ENCODE measurements around the gene CASP1. TPM values are rescaled to one million over a fixed set of nuclear protein-coding genes. Genes with fewer than 3 reads are reported as not detected.
"Not testable (repeated sequence)": the region's sequence is repeated elsewhere in the genome, so short reads cannot be mapped to it uniquely, and the experiment has no call there.

Gene CASP1
- total RNA-seq, 2 experiments from 2014 or later: 28.5 to 37.1 TPM

- DNase-seq: no peak
- peaks cover 20% of the 10 kb centered on the region for H3K36me3 Mint-ChIP-seq
- peaks cover 45% of the 10 kb centered on the region for H3K4me1 Mint-ChIP-seq (ENCODE audit: low read depth)
- no peaks in the 10 kb centered on the region for H3K27me3 Mint-ChIP-seq
- no peak overlapping the region for H3K27ac Mint-ChIP-seq
- peaks cover 11% of the 10 kb centered on the region for H3K9me3 Mint-ChIP-seq
- no peak overlapping the region for H3K4me3 Mint-ChIP-seq
- ChIA-PET POLR2A (no interaction called here), CTCF (no interaction called here)
- intact Hi-C loops (cut with micrococcal nuclease): no loop called here
Measured at GRCh38 chr11:105040703-105041102, 5.8 kb upstream of the CASP1 start.

GRCh38 chr11:105034388-105034787 is 556 bp downstream of the CASP1 start:
- Mint-ChIP-seq H3K36me3 (peaks cover 27% of the 10 kb centered on the region), H3K4me1 (ENCODE audit: low read depth) (peaks cover 45% of the 10 kb centered on the region), H3K4me3 (peak overlapping the region; percentile 88), H3K9me3 (peaks cover 11% of the 10 kb centered on the region), H3K27ac (peak overlapping the region; percentile 94)
- POLR2A ChIA-PET, H3K27me3 Mint-ChIP-seq, DNase-seq: not testable (repeated sequence)
- intact Hi-C loops (cut with micrococcal nuclease): loop anchor here (2.0 to 10.0 kb wide), 2 partner anchors 66 to 260 kb away; no protein-coding TSS in a partner anchor
- CTCF ChIA-PET: interaction anchor here (1.1 kb wide), 1 partner anchor 87 kb away, joined by 3 read pairs; no protein-coding TSS in a partner anchor

GRCh38 chr11:105033781-105034180 is 1.2 kb downstream of the CASP1 start:
- CTCF ChIA-PET: interaction anchor here (1.1 kb wide), 1 partner anchor 87 kb away, joined by 3 read pairs; no protein-coding TSS in a partner anchor

GRCh38 chr11:105033343-105033742 is 1.6 kb downstream of the CASP1 start:
- H3K36me3 Mint-ChIP-seq: peaks cover 30% of the 10 kb centered on the region
- no peak for DNase-seq
- peaks cover 53% of the 10 kb centered on the region for H3K4me1 Mint-ChIP-seq (ENCODE audit: low read depth)
- POLR2A ChIA-PET: no interaction called here
- intact Hi-C loops (cut with micrococcal nuclease): loop anchor here (1.0 to 10.0 kb wide), 3 partner anchors 12 to 261 kb away; partner anchors contain the start of genes CARD16 and CASP4
- CTCF ChIA-PET: interaction anchor here (1.1 kb wide), 1 partner anchor 86 kb away, joined by 3 read pairs; no protein-coding TSS in a partner anchor
- peak overlapping the region; percentile 94 for H3K27ac Mint-ChIP-seq
- peaks cover 9% of the 10 kb centered on the region for H3K9me3 Mint-ChIP-seq
- no peaks in the 10 kb centered on the region for H3K27me3 Mint-ChIP-seq
- peak overlapping the region; percentile 88 for H3K4me3 Mint-ChIP-seq

More at GRCh38 chr11:105033781-105034180, 1.2 kb downstream of the CASP1 start:
- POLR2A ChIA-PET: no interaction called here
- peak overlapping the region; percentile 94 for H3K27ac Mint-ChIP-seq
- DNase-seq: no peak
- H3K27me3 Mint-ChIP-seq: no peaks in the 10 kb centered on the region
- peaks cover 11% of the 10 kb centered on the region for H3K9me3 Mint-ChIP-seq
- peaks cover 30% of the 10 kb centered on the region for H3K36me3 Mint-ChIP-seq
- intact Hi-C loops (cut with micrococcal nuclease): loop anchor here (1.0 to 10.0 kb wide), 4 partner anchors 12 to 261 kb away; partner anchors contain the start of genes CARD16 and CASP4
- H3K4me3 Mint-ChIP-seq: peak overlapping the region; percentile 88
- peaks cover 51% of the 10 kb centered on the region for H3K4me1 Mint-ChIP-seq (ENCODE audit: low read depth)

- H3K4me1 Mint-ChIP-seq (ENCODE audit: low read depth): peaks cover 58% of the 10 kb centered on the region
- H3K36me3 Mint-ChIP-seq: peaks cover 30% of the 10 kb centered on the region
- H3K9me3 Mint-ChIP-seq: peaks cover 1% of the 10 kb centered on the region
- intact Hi-C loops (cut with micrococcal nuclease): loop anchor here (2.0 to 10.0 kb wide), 2 partner anchors 64 to 262 kb away; partner anchors contain the start of gene CASP4
- peak overlapping the region; percentile 51 for H3K4me3 Mint-ChIP-seq
- POLR2A ChIA-PET: no interaction called here
- DNase-seq: no peak
- H3K27ac Mint-ChIP-seq: peak overlapping the region; percentile 39
- CTCF ChIA-PET: no interaction called here
- no peaks in the 10 kb centered on the region for H3K27me3 Mint-ChIP-seq
Measured at GRCh38 chr11:105032495-105032894, 2.4 kb downstream of the CASP1 start.

- ChIA-PET CTCF (interaction anchor here (1.1 kb wide), 1 partner anchor 27 kb away, joined by 3 read pairs; no protein-coding TSS in a partner anchor), POLR2A (no interaction called here)
- no peaks in the 10 kb centered on the region for H3K9me3 Mint-ChIP-seq
- peak overlapping the region; percentile 35 for H3K27ac Mint-ChIP-seq
- H3K4me1 Mint-ChIP-seq (ENCODE audit: low read depth): peaks cover 40% of the 10 kb centered on the region
- H3K36me3 Mint-ChIP-seq: peaks cover 42% of the 10 kb centered on the region
- DNase-seq: no peak
- intact Hi-C loops (cut with micrococcal nuclease): no loop called here
- H3K27me3 Mint-ChIP-seq: no peaks in the 10 kb centered on the region
- H3K4me3 Mint-ChIP-seq: peak overlapping the region; percentile 14
Measured at GRCh38 chr11:105027678-105028077, 7.3 kb downstream of the CASP1 start.

GRCh38 chr11:105024394-105024793 is 10.6 kb downstream of the CASP1 start:
- ChIA-PET CTCF (no interaction called here), POLR2A (no interaction called here)
- no peaks in the 10 kb centered on the region for H3K27me3 Mint-ChIP-seq
- no peak overlapping the region for H3K27ac Mint-ChIP-seq
- peaks cover 26% of the 10 kb centered on the region for H3K4me1 Mint-ChIP-seq (ENCODE audit: low read depth)
- H3K9me3 Mint-ChIP-seq: no peaks in the 10 kb centered on the region
- DNase-seq: no peak
- H3K36me3 Mint-ChIP-seq: peaks cover 27% of the 10 kb centered on the region
- no peak overlapping the region for H3K4me3 Mint-ChIP-seq
- intact Hi-C loops (cut with micrococcal nuclease): no loop called here

GRCh38 chr11:105023003-105023402 is 11.9 kb downstream of the CASP1 start, which contains the start of gene CASP5:
CASP5 (minus strand) TSS chr11:105023168; CDS start chr11:105023136, 32 bp downstream.
- H3K36me3 Mint-ChIP-seq: peaks cover 16% of the 10 kb centered on the region
- peaks cover 14% of the 10 kb centered on the region for H3K4me1 Mint-ChIP-seq (ENCODE audit: low read depth)
- H3K27me3 Mint-ChIP-seq: no peaks in the 10 kb centered on the region
- H3K9me3 Mint-ChIP-seq: no peaks in the 10 kb centered on the region
- DNase-seq: no peak
- CTCF ChIA-PET: no interaction called here
- H3K4me3 Mint-ChIP-seq: no peak within 1 kb of the TSS
- POLR2A ChIA-PET: no interaction called here
- no peak within 1 kb of the TSS for H3K27ac Mint-ChIP-seq
- intact Hi-C loops (cut with micrococcal nuclease): no loop called here

GRCh38 chr11:105022527-105022926 is 12.4 kb downstream of the CASP1 start:
- POLR2A ChIA-PET: no interaction called here
- no peaks in the 10 kb centered on the region for H3K27me3 Mint-ChIP-seq

GRCh38 chr11:105007463-105007862 is 27.5 kb downstream of the CASP1 start:
- no peaks in the 10 kb centered on the region for H3K4me1 Mint-ChIP-seq (ENCODE audit: low read depth)
- no peaks in the 10 kb centered on the region for H3K9me3 Mint-ChIP-seq
- POLR2A ChIA-PET: no interaction called here
- H3K36me3 Mint-ChIP-seq: no peaks in the 10 kb centered on the region
- CTCF ChIA-PET: interaction anchor here (0.8 kb wide), 1 partner anchor 10 kb away, joined by 3 read pairs; no protein-coding TSS in a partner anchor
- DNase-seq: no peak
- H3K4me3 Mint-ChIP-seq: no peak overlapping the region
- no peaks in the 10 kb centered on the region for H3K27me3 Mint-ChIP-seq
- no peak overlapping the region for H3K27ac Mint-ChIP-seq
- intact Hi-C loops (cut with micrococcal nuclease): no loop called here

More at GRCh38 chr11:105022527-105022926, 12.4 kb downstream of the CASP1 start:
- DNase-seq: no peak
- Mint-ChIP-seq H3K36me3 (peaks cover 12% of the 10 kb centered on the region), H3K9me3 (no peaks in the 10 kb centered on the region), H3K4me3 (no peak overlapping the region), H3K27ac (no peak overlapping the region), H3K4me1 (ENCODE audit: low read depth) (peaks cover 10% of the 10 kb centered on the region)
- CTCF ChIA-PET: no interaction called here
- intact Hi-C loops (cut with micrococcal nuclease): no loop called here

- H3K9me3 Mint-ChIP-seq: no peaks in the 10 kb centered on the region
- POLR2A ChIA-PET: no interaction called here
- no peaks in the 10 kb centered on the region for H3K36me3 Mint-ChIP-seq
- intact Hi-C loops (cut with micrococcal nuclease): no loop called here
- no peak for DNase-seq
- CTCF ChIA-PET: no interaction called here
- H3K4me3 Mint-ChIP-seq: no peak overlapping the region
- H3K27me3 Mint-ChIP-seq: no peaks in the 10 kb centered on the region
- no peak overlapping the region for H3K27ac Mint-ChIP-seq
- H3K4me1 Mint-ChIP-seq (ENCODE audit: low read depth): peaks cover 5% of the 10 kb centered on the region
Measured at GRCh38 chr11:105005451-105005845, 29.5 kb downstream of the CASP1 start.

GRCh38 chr11:105004021-105004420 is 30.9 kb downstream of the CASP1 start:
- no peaks in the 10 kb centered on the region for H3K9me3 Mint-ChIP-seq
- no peak overlapping the region for H3K4me3 Mint-ChIP-seq
- no peak for DNase-seq
- ChIA-PET CTCF (no interaction called here), POLR2A (no interaction called here)
- peaks cover 5% of the 10 kb centered on the region for H3K4me1 Mint-ChIP-seq (ENCODE audit: low read depth)
- intact Hi-C loops (cut with micrococcal nuclease): loop anchor here (5.0 kb wide), 1 partner anchor 1322 kb away; no protein-coding TSS in a partner anchor
- no peaks in the 10 kb centered on the region for H3K27me3 Mint-ChIP-seq
- no peak overlapping the region for H3K27ac Mint-ChIP-seq
- no peaks in the 10 kb centered on the region for H3K36me3 Mint-ChIP-seq

- CTCF ChIA-PET: no interaction called here
Measured at GRCh38 chr11:105003151-105003550, 31.8 kb downstream of the CASP1 start.

More at GRCh38 chr11:105003151-105003550, 31.8 kb downstream of the CASP1 start:
- Mint-ChIP-seq H3K36me3 (no peaks in the 10 kb centered on the region), H3K27me3 (no peaks in the 10 kb centered on the region), H3K9me3 (no peaks in the 10 kb centered on the region), H3K27ac (no peak overlapping the region), H3K4me1 (ENCODE audit: low read depth) (peaks cover 5% of the 10 kb centered on the region), H3K4me3 (no peak overlapping the region)
- POLR2A ChIA-PET: no interaction called here
- intact Hi-C loops (cut with micrococcal nuclease): loop anchor here (5.0 kb wide), 1 partner anchor 1321 kb away; no protein-coding TSS in a partner anchor
- DNase-seq: no peak
